OCI-LY3 (cell line): ENCODE results near the gene ZNF213.

ENCODE experiments used
- H2AFZ ChIP-seq: fragments of 200-600, 300-600 bp; shearing (Covaris generic); 2 replicates; pipeline ENCODE4 v1.6.0; 2014; ENCODE audit warnings: antibody characterized with exemption, low read depth, low read length
- H3K27ac ChIP-seq: fragments of 200-600, 300-600 bp; sonication (generic); 2 replicates; pipeline ENCODE4 v1.5.1; 2014; ENCODE audit warnings: mild to moderate bottlenecking, low read length, moderate library complexity, mixed read lengths
- H3K27me3 ChIP-seq: fragments of 200-600, 300-600 bp; sonication (generic); 2 replicates; pipeline ENCODE4 v1.6.1; 2014; ENCODE audit warnings: low read depth, low read length, mixed read lengths
- H3K36me3 ChIP-seq: fragments of 200-600, 300-600 bp; sonication (generic); replicated peaks from 2 replicates; pipeline ENCODE3; 2014; ENCODE audit warnings: low read depth, low read length, mixed read lengths
- H3K4me1 ChIP-seq: fragments of 300-600, 200-600 bp; sonication (generic); 2 replicates; pipeline ENCODE4 v1.6.1; 2014; ENCODE audit warnings: low read length, mixed read lengths
- H3K4me2 ChIP-seq: fragments of 200-600, 300-600 bp; sonication (generic); 2 replicates; pipeline ENCODE4 v1.6.1; 2014; ENCODE audit warnings: low read length, mixed read lengths
- H3K4me3 ChIP-seq: fragments of 300-600, 200-600 bp; sonication (generic); 2 replicates; pipeline ENCODE4 v1.5.1; 2014; ENCODE audit warnings: antibody characterized with exemption, mild to moderate bottlenecking, low read length, moderate library complexity
- H3K79me2 ChIP-seq: fragments of 300-600, 200-600 bp; shearing (Covaris generic); 2 replicates; pipeline ENCODE4 v1.6.1; 2014; ENCODE audit warnings: mild to moderate bottlenecking, low read length, mixed read lengths
- H3K9ac ChIP-seq: fragments of 300-600, 200-600 bp; shearing (Covaris generic); 2 replicates; pipeline ENCODE4 v1.6.0; 2014; ENCODE audit warnings: mild to moderate bottlenecking, low read length, moderate library complexity
- H3K9me3 ChIP-seq: fragments of 200-600, 300-600 bp; shearing (Covaris generic); 2 replicates; pipeline ENCODE4 v1.6.1; 2014; ENCODE audit warnings: low read length, mixed read lengths; ENCODE audit not compliant: insufficient read depth
- H4K20me1 ChIP-seq: fragments of 200-600, 300-600 bp; sonication (generic); 2 replicates; pipeline ENCODE4 v1.6.1; 2016; ENCODE audit warnings: low read length, mixed read lengths; ENCODE audit not compliant: insufficient read depth
- CTCF ChIP-seq: fragments of 200-600, 300-600 bp; sonication (generic); IDR thresholded peaks from 2 replicates; pipeline ENCODE4 v1.5.1; 2014; ENCODE audit warnings: antibody characterized with exemption, low read length, low read depth
- EZH2phosphoT487 ChIP-seq: fragments of 200-600 bp; shearing (Covaris generic); IDR thresholded peaks from 2 replicates; pipeline ENCODE4 v1.6.1; 2018; ENCODE audit warnings: antibody characterized with exemption, mixed run types, low read depth

Gene ZNF213

GRCh38 chr16:3129137-3130131, 5.4 kb upstream of the ZNF213 start:
- peak overlapping the region; percentile 39 for H3K27ac ChIP-seq
- peak overlapping the region; percentile 82 for H3K4me3 ChIP-seq

GRCh38 chr16:3131755-3132377, 3.0 kb upstream of the ZNF213 start:
- Histone ChIP-seq H4K20me1 (no peaks in the 10 kb centered on the region), H3K36me3 (peaks cover 20% of the 10 kb centered on the region), H3K4me2 (no peak overlapping the region), H3K27ac (no peak overlapping the region), H3K79me2 (peaks cover 40% of the 10 kb centered on the region), H3K4me1 (peaks cover 17% of the 10 kb centered on the region), H3K9ac (no peak overlapping the region), H2AFZ (no peak overlapping the region), H3K4me3 (no peak overlapping the region), H3K27me3 (no peaks in the 10 kb centered on the region), H3K9me3 (no peaks in the 10 kb centered on the region)
- no peak for TF ChIP-seq EZH2phosphoT487
- TF ChIP-seq CTCF: peak; percentile 49

More at GRCh38 chr16:3129137-3130131, 5.4 kb upstream of the ZNF213 start:
- peak overlapping the region; percentile 97 for H3K4me2 ChIP-seq
- no peak overlapping the region for H2AFZ ChIP-seq
- peaks cover 15% of the 10 kb centered on the region for H3K4me1 ChIP-seq
- H3K9ac ChIP-seq: peak overlapping the region; percentile 61
- TF ChIP-seq EZH2phosphoT487 (no peak), CTCF (peak; percentile 86)
- no peaks in the 10 kb centered on the region for H3K27me3 ChIP-seq
- H3K36me3 ChIP-seq: peaks cover 20% of the 10 kb centered on the region
- peaks cover 28% of the 10 kb centered on the region for H3K79me2 ChIP-seq
- no peaks in the 10 kb centered on the region for H3K9me3 ChIP-seq
- H4K20me1 ChIP-seq: no peaks in the 10 kb centered on the region

GRCh38 chr16:3133844-3134243, 985 bp upstream of the ZNF213 start:
- H3K27me3 ChIP-seq: no peaks in the 10 kb centered on the region
- H3K79me2 ChIP-seq: peaks cover 40% of the 10 kb centered on the region
- TF ChIP-seq EZH2phosphoT487 (no peak), CTCF (no peak)
- no peaks in the 10 kb centered on the region for H3K9me3 ChIP-seq
- H3K36me3 ChIP-seq: peaks cover 10% of the 10 kb centered on the region
- H3K4me1 ChIP-seq: peaks cover 17% of the 10 kb centered on the region
- no peak overlapping the region for H2AFZ ChIP-seq
- H3K4me3 ChIP-seq: peak overlapping the region; percentile 89
- H3K4me2 ChIP-seq: peak overlapping the region; percentile 100
- no peaks in the 10 kb centered on the region for H4K20me1 ChIP-seq
- peak overlapping the region; percentile 68; the same call in 1 of the 2 replicates for H3K27ac ChIP-seq
- peak overlapping the region; percentile 94 for H3K9ac ChIP-seq
